HepG2 (cell line): ENCODE data around the gene UBE2O. TPM values are rescaled to one million over a fixed set of nuclear protein-coding genes. Genes with fewer than 3 reads are reported as not detected.
A peak's percentile ranks its signal among the peaks of the same experiment; 100 is the strongest.

Source experiments
- ADNP ChIP-seq: sonication (generic); formaldehyde crosslinking; IDR thresholded peaks from 2 replicates; pipeline ENCODE4 v1.4.0; 2020; ENCODE audit warnings: missing genetic modification reagents
- CREM ChIP-seq, 2 experiments: sonication (generic) in 1 of 2; formaldehyde crosslinking in 1 of 2; IDR thresholded peaks; 2 replicates each; pipeline versions ENCODE4 v1.4.0 to v1.6.1; 2016 to 2020; ENCODE audit warnings: antibody characterized with exemption in 1 of 2, mild to moderate bottlenecking in 1 of 2, missing genetic modification reagents in 1 of 2
- MATR3 ChIP-seq: sonication (generic); formaldehyde crosslinking; IDR thresholded peaks from 2 replicates; pipeline ENCODE4 v1.4.0; 2020; ENCODE audit warnings: missing genetic modification reagents
- MED8 ChIP-seq: sonication (generic); formaldehyde crosslinking; IDR thresholded peaks from 2 replicates; pipeline ENCODE4 v1.8.1; 2023; ENCODE audit warnings: mild to moderate bottlenecking, missing genetic modification reagents; ENCODE audit not compliant: insufficient replicate concordance
- NCOR1 ChIP-seq: fragments of 200-600 bp; sonication (generic); IDR thresholded peaks from 2 replicates; pipeline ENCODE4 v1.7.0; 2017; ENCODE audit warnings: antibody characterized with exemption, low read length, borderline replicate concordance
- SOX6 ChIP-seq, 2 experiments: fragments of 450-650 bp in 1 of 2; sonication (generic) in 1 of 2; formaldehyde crosslinking in 1 of 2; IDR thresholded peaks; 2 replicates each; pipeline versions ENCODE4 v1.4.0 to v1.6.1; 2017 to 2020; ENCODE audit warnings: antibody characterized with exemption in 1 of 2, mild to moderate bottlenecking in 1 of 2, missing genetic modification reagents in 1 of 2
- ZNF17 ChIP-seq: sonication (generic); formaldehyde crosslinking; IDR thresholded peaks from 2 replicates; pipeline ENCODE4 v1.5.0; 2020; ENCODE audit warnings: mild to moderate bottlenecking, missing genetic modification reagents
- ZNF768 ChIP-seq: sonication (generic); formaldehyde crosslinking; IDR thresholded peaks from 2 replicates; pipeline ENCODE4 v1.4.0; 2020; ENCODE audit warnings: missing genetic modification reagents
- polyA plus RNA-seq, 8 experiments: library from polyadenylated mRNA; depleted of rRNA in 3 of 8; stranded (reverse) in 7 of 8; unstranded in 1 of 8; fragments of >200 nt; fragmentation: Illumina TruSeq in 4 of 8; extraction: Trizol in 4 of 8; gene quantifications; 2 replicates each; pipeline versions ENCODE4 v1.2.1 to v1.2.3, GENCODE V29; 2011 to 2016; ENCODE audit warnings: low read depth in 4 of 8, missing spikeins in 1 of 8, mixed read lengths in 1 of 8; ENCODE audit not compliant: insufficient read depth in 1 of 8
- total RNA-seq, 5 experiments: library from RNA; depleted of rRNA; stranded (reverse); fragments of >200 nt; fragmentation: Illumina TruSeq; extraction: Trizol; gene quantifications; 2 replicates each; pipeline ENCODE4 v1.2.3, GENCODE V29; 2016; ENCODE audit warnings: low read depth in 1 of 5
- TF ChIP-seq, protein P1 (sequence below): sonication (generic); formaldehyde crosslinking; IDR thresholded peaks from 2 replicates; pipeline ENCODE4 v1.5.1; 2020; ENCODE audit warnings: mild to moderate bottlenecking, missing genetic modification reagents, moderate library complexity
- TF ChIP-seq, protein P2 (sequence below): sonication (generic); formaldehyde crosslinking; IDR thresholded peaks from 2 replicates; pipeline ENCODE4 v1.4.0; 2020; ENCODE audit warnings: mild to moderate bottlenecking, missing genetic modification reagents, borderline replicate concordance
- TF ChIP-seq, protein P3 (sequence below): sonication (generic); formaldehyde crosslinking; IDR thresholded peaks from 2 replicates; pipeline ENCODE4 v1.4.0; 2020; ENCODE audit warnings: missing genetic modification reagents
- TF ChIP-seq, protein P4 (sequence below): IDR thresholded peaks from 2 replicates; pipeline ENCODE4 v1.4.0; 2020; ENCODE audit warnings: mild to moderate bottlenecking, missing genetic modification reagents

UBE2O gene
- total and polyA plus RNA-seq, 2 of the 13 experiments (the other 11 are each of a cell fraction or from before 2014, with no cell fraction given), result 21.5 to 23.5 TPM

DNA sequence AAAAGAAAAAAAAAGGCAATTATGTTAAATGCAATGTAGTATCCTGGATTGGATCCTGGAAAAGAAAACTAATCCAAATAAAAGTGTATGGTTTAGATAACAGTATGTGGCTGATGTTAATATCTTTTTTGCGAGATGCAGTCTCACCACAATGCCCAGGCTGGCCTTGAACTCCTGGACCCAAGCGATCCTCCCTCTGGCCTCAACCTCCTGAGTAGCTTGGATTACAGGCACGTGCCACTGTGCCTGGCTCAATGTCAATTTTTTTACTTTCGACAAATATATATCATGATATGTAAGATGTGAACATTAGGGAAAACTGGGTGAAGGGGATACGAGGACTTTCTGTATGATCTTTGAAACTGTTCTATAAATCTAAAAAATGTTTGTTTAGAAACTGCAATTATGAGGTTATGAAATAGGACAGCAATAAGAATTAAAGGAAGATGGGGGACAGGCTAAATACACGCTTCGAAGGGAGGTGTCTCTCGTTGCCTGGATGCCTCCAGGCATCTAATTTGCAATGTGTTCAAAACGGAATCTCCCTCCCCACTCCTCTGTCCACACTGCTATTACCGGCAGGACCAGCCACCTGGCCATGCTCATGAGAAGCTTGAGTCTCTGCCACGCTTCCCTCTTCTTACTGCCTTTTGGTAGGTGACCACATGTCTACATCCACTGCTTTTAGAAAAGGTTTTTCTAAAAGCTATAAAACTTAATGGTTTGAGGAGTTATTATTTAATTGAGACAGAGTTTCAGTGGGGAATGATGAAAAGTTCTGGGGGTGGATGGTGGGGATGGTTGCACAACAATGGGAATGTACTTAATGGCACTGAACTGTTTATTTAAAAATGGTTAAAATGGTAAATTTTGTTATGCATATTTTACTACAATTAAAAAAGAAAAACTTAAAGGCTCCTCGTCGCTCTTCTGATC, 15.2 kb downstream of the UBE2O start (continued):
- TF ChIP-seq, protein P1, sequence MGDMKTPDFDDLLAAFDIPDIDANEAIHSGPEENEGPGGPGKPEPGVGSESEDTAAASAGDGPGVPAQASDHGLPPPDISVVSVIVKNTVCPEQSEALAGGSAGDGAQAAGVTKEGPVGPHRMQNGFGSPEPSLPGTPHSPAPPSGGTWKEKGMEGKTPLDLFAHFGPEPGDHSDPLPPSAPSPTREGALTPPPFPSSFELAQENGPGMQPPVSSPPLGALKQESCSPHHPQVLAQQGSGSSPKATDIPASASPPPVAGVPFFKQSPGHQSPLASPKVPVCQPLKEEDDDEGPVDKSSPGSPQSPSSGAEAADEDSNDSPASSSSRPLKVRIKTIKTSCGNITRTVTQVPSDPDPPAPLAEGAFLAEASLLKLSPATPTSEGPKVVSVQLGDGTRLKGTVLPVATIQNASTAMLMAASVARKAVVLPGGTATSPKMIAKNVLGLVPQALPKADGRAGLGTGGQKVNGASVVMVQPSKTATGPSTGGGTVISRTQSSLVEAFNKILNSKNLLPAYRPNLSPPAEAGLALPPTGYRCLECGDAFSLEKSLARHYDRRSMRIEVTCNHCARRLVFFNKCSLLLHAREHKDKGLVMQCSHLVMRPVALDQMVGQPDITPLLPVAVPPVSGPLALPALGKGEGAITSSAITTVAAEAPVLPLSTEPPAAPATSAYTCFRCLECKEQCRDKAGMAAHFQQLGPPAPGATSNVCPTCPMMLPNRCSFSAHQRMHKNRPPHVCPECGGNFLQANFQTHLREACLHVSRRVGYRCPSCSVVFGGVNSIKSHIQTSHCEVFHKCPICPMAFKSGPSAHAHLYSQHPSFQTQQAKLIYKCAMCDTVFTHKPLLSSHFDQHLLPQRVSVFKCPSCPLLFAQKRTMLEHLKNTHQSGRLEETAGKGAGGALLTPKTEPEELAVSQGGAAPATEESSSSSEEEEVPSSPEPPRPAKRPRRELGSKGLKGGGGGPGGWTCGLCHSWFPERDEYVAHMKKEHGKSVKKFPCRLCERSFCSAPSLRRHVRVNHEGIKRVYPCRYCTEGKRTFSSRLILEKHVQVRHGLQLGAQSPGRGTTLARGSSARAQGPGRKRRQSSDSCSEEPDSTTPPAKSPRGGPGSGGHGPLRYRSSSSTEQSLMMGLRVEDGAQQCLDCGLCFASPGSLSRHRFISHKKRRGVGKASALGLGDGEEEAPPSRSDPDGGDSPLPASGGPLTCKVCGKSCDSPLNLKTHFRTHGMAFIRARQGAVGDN (CRISPR knock-in tag), result no peak
- TF ChIP-seq SOX6 (IDR thresholded peaks at IDR 0.05) (no peak), SOX6 (CRISPR knock-in tag; IDR thresholded peaks at IDR 0.05) (peak; percentile 49), MATR3 (no peak), ADNP (no peak), ZNF17 (no peak), CREM (IDR thresholded peaks at IDR 0.05) (no peak), CREM (CRISPR knock-in tag; IDR thresholded peaks at IDR 0.05) (no peak), NCOR1 (peak; percentile 32; the same call in 1 of the 2 replicates), MED8 (CRISPR knock-in tag) (no peak), ZNF768 (CRISPR knock-in tag) (no peak)
- TF ChIP-seq, protein P2, sequence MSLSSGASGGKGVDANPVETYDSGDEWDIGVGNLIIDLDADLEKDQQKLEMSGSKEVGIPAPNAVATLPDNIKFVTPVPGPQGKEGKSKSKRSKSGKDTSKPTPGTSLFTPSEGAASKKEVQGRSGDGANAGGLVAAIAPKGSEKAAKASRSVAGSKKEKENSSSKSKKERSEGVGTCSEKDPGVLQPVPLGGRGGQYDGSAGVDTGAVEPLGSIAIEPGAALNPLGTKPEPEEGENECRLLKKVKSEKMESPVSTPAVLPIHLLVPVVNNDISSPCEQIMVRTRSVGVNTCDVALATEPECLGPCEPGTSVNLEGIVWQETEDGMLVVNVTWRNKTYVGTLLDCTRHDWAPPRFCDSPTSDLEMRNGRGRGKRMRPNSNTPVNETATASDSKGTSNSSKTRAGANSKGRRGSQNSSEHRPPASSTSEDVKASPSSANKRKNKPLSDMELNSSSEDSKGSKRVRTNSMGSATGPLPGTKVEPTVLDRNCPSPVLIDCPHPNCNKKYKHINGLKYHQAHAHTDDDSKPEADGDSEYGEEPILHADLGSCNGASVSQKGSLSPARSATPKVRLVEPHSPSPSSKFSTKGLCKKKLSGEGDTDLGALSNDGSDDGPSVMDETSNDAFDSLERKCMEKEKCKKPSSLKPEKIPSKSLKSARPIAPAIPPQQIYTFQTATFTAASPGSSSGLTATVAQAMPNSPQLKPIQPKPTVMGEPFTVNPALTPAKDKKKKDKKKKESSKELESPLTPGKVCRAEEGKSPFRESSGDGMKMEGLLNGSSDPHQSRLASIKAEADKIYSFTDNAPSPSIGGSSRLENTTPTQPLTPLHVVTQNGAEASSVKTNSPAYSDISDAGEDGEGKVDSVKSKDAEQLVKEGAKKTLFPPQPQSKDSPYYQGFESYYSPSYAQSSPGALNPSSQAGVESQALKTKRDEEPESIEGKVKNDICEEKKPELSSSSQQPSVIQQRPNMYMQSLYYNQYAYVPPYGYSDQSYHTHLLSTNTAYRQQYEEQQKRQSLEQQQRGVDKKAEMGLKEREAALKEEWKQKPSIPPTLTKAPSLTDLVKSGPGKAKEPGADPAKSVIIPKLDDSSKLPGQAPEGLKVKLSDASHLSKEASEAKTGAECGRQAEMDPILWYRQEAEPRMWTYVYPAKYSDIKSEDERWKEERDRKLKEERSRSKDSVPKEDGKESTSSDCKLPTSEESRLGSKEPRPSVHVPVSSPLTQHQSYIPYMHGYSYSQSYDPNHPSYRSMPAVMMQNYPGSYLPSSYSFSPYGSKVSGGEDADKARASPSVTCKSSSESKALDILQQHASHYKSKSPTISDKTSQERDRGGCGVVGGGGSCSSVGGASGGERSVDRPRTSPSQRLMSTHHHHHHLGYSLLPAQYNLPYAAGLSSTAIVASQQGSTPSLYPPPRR (CRISPR knock-in tag), result no peak
- TF ChIP-seq, protein P3, sequence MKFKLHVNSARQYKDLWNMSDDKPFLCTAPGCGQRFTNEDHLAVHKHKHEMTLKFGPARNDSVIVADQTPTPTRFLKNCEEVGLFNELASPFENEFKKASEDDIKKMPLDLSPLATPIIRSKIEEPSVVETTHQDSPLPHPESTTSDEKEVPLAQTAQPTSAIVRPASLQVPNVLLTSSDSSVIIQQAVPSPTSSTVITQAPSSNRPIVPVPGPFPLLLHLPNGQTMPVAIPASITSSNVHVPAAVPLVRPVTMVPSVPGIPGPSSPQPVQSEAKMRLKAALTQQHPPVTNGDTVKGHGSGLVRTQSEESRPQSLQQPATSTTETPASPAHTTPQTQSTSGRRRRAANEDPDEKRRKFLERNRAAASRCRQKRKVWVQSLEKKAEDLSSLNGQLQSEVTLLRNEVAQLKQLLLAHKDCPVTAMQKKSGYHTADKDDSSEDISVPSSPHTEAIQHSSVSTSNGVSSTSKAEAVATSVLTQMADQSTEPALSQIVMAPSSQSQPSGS (CRISPR knock-in tag), result no peak
- TF ChIP-seq, protein P4, sequence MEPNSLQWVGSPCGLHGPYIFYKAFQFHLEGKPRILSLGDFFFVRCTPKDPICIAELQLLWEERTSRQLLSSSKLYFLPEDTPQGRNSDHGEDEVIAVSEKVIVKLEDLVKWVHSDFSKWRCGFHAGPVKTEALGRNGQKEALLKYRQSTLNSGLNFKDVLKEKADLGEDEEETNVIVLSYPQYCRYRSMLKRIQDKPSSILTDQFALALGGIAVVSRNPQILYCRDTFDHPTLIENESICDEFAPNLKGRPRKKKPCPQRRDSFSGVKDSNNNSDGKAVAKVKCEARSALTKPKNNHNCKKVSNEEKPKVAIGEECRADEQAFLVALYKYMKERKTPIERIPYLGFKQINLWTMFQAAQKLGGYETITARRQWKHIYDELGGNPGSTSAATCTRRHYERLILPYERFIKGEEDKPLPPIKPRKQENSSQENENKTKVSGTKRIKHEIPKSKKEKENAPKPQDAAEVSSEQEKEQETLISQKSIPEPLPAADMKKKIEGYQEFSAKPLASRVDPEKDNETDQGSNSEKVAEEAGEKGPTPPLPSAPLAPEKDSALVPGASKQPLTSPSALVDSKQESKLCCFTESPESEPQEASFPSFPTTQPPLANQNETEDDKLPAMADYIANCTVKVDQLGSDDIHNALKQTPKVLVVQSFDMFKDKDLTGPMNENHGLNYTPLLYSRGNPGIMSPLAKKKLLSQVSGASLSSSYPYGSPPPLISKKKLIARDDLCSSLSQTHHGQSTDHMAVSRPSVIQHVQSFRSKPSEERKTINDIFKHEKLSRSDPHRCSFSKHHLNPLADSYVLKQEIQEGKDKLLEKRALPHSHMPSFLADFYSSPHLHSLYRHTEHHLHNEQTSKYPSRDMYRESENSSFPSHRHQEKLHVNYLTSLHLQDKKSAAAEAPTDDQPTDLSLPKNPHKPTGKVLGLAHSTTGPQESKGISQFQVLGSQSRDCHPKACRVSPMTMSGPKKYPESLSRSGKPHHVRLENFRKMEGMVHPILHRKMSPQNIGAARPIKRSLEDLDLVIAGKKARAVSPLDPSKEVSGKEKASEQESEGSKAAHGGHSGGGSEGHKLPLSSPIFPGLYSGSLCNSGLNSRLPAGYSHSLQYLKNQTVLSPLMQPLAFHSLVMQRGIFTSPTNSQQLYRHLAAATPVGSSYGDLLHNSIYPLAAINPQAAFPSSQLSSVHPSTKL (CRISPR knock-in tag), result peak; percentile 54
